GM19099 (cell line): Measurements from ENCODE around the gene CST6.

Experiments
- POLR2A ChIP-seq: IDR thresholded peaks from 3 replicates; pipeline ENCODE4 v1.6.1; 2011; ENCODE audit warnings: low read depth; ENCODE audit not compliant: insufficient read length; ENCODE audit errors: extremely low read depth

CST6 gene

DNA sequence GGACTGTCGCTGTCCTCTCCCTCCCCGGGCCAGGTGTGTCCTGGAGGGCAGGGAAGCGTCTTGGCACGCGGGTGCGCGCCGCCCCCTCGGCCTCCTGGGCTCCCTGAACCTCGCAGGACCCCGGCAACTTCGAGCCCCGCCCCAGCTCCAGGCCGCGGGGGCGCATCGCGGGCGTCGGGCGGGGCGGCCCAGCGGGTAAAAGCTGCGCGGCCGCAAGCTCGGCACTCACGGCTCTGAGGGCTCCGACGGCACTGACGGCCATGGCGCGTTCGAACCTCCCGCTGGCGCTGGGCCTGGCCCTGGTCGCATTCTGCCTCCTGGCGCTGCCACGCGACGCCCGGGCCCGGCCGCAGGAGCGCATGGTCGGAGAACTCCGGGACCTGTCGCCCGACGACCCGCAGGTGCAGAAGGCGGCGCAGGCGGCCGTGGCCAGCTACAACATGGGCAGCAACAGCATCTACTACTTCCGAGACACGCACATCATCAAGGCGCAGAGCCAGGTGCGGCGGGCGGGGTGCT lies at the start of gene CST6:
CST6 (plus strand) TSS at position 224 of the 519 bp plus-strand sequence; CDS start at position 261, 37 bp downstream.
- TF ChIP-seq POLR2A = no peak

DNA sequence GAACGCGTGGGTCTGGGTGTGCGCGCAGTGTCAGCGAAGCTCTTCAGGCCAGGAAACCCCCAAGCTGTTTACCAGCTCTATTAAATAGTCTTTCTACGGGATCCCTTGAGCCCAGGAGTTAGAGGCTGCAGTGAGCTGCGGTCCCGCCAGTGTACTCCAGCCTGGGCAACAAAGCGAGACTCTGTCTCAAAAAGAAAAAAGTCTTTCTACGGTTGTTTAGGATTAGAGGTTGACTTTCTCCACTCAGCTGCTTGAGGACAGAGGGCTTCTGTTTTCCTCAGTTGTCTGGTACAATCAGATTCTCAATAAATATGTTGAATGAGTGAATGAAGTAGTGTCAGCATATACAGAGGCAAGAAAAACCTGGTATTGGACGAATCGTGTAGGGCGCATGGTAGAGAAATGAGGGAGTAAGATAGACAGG lies 49.7 kb upstream of the CST6 start:
- TF ChIP-seq POLR2A = no peak

- TF ChIP-seq POLR2A = no peak
Measured at GRCh38 chr11:65964906-65965305, 46.9 kb upstream of the CST6 start.

- TF ChIP-seq POLR2A = no peak
Measured at GRCh38 chr11:65965986-65966762, 45.6 kb upstream of the CST6 start.

GRCh38 chr11:65967329-65967934 lies 44.4 kb upstream of the CST6 start:
- no peak for TF ChIP-seq POLR2A

GRCh38 chr11:65968600-65969482 lies 43.0 kb upstream of the CST6 start:
- TF ChIP-seq POLR2A = no peak

DNA sequence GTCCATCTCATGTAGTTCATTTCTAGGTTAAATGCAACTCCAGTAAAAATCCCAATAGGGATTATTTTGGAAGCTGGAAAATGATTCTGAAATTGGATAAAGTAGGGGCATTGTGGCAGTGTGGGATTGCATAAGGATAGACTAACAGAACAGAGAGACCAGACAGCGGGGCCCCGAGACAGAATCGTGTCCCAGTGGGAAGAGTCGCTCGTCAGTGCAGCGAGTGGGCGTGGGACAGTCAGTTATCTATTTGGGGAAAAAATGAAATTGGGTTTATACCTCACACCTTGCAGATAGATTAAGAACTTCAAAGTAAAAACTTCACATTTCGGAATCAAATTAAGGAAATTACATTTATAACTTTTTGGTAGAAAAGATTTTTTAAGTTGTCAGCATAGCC lies 39.7 kb upstream of the CST6 start:
- no peak for TF ChIP-seq POLR2A

DNA sequence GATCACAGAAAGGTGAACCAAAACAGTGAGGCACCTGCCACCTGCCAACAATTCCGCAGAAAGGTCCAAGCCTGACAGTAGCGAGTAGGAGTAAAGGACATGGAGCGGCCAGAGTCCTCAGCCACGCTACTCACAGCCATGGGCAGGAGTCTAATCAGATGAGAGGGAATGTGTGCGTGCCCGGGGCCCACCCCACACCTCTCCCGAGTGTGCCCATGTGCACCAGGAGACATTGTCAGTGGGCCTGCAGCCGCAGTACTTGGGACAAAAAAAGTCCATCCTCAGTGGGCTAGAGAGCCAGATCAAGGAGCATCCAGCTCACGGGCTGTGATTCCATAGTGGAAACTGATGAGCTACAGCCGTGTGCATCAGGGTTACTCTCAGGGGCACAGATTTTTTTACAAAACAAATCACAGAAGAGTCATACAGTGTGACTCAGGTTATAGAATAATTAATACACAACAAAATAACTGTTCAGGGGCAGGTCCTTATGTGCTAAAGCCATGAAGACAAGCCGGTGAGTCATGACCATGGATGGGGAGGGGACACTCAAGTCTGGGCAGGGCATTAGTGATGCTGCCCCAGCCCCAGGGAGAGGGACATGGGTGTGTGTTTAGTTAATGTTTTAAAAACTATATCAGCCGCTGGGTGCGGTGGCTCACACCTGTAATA lies 38.2 kb upstream of the CST6 start:
- TF ChIP-seq POLR2A = no peak

DNA sequence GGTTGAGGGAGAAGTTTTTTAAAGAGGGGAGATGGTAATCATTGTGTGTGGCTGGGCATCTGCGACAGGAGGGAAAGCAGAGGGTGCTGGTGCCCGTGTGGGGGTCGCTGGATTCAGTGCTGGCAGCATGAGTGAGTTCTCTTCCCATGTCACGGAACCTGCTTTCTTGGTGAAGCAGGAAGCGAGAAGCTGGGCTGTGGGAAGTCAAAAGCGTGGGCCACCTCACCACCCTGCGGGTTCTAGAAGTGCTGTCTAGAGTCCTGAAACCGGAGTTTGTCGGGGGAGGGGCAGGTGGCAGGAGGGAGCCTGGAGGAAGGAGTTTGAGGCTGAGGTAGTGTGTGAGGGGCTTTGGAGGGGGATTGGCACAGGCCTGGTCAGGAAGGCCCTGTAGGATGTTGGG lies 36.0 kb upstream of the CST6 start:
- TF ChIP-seq POLR2A = no peak

DNA sequence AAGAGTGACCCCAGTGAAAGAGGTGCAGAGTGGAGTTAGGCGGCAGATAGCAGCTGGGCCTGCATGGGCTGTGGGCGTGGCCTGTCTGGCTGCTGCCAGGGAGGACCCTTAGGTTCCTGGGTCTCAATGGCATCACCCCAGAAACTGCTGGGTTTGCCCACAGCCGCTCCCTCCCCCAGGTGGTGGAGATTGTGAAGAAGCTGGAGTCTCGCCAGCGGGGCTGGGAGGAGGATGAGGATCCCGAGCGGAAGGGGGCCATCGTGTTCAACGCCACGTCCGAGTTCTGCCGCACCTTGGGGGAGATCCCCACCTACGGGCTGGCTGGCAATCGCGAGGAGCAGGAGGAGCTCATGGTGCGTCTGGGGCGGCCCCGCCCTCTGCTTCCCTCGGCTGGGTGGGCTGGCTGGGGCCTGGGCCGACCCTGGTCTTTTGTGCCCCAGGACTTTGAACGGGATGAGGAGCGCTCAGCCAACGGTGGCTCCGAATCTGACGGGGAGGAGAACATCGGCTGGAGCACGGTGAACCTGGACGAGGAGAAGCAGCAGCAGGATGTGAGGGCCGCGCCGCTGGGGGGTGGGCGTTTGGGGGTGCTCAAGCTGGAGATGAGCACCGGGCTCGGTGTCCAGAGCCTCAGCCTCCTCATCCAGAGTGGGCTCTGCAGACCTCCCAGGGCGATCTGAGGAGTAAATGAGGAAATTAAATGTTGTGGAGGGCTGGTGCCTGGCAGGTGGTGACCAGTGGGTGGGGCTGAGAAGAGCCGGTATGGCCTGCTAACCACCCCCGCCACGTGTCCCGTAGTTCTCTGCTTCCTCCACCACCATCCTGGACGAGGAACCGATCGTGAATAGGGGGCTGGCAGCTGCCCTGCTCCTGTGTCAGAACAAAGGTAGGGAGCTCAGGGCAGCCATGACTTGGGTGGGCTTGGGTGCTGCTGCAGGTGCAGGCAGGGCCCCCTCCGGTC lies 35.3 kb upstream of the CST6 start:
- no peak for TF ChIP-seq POLR2A

- TF ChIP-seq POLR2A = no peak
Measured at GRCh38 chr11:65977621-65978390, 34.0 kb upstream of the CST6 start.

- no peak for TF ChIP-seq POLR2A
Measured at GRCh38 chr11:65978391-65979238, 33.2 kb upstream of the CST6 start.
